ENCODE measurements around the gene ARL14EP. TPM values are rescaled to one million over a fixed set of nuclear protein-coding genes. Genes with fewer than 3 reads are reported as not detected.

The ARL14EP gene
- total and polyA plus RNA-seq, 2 of the 8 experiments (the other 6 are each of a cell fraction or from before 2014, with no cell fraction given) = 14.3 to 29.6 TPM

DNA sequence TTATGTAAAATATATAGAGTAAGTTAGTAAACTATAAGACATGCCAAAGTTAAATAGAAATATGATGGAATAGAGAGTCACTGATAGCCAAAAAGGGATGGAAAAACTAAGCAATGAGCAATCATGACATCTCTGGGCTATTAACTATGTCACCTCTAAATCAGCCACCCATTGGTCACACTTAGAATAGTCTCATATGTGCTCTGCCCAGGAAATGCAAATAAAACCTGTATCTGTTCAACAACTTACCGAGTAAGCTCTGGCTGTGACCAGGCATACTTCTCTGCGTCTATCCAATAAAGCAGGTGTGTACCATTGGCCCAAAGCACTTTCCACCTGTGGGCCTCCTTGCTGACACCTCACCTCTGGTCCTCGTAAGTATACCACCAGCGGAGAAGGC is 1.6 kb upstream of the ARL14EP start (continued):
- TF ChIP-seq, protein P1, sequence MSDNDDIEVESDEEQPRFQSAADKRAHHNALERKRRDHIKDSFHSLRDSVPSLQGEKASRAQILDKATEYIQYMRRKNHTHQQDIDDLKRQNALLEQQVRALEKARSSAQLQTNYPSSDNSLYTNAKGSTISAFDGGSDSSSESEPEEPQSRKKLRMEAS (IDR thresholded peaks at IDR 0.05) = no peak
- TF ChIP-seq KDM5A (IDR thresholded peaks at IDR 0.05; ENCODE audit: low read length) (no peak), CEBPB (IDR thresholded peaks at IDR 0.05; ENCODE audit: low read depth, low read length) (no peak), RAD21 (IDR thresholded peaks at IDR 0.05 in 1 of 2, conservative IDR thresholded peaks at IDR 0.05 in 1 of 2; ENCODE audit: low read depth in 2 of 2, low read length in 2 of 2) (no peak), E2F6 (IDR thresholded peaks at IDR 0.05) (no peak)

All from H1 (cell line).